ENCODE measurements around the gene IGSF23.

IGSF23 gene

DNA sequence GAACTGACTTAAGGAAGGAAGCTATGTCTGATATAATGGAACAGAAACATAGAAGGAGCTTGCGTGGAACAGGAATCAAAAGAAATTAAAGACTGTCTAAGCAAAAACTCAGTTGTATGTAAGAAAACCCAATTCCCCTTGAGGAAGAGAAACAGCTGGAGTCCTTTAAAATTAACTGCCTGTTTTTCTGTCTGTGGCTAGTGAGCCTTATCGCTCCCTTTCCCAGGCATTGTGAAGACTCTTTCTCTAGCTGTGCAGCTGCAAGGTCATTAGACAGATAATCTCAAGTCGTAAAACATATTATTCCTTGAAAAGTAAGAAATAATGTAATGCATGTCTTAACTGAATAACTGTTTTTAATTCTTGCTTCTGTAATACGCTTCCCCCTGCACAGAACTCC lies 39.7 kb upstream of the IGSF23 start:
- Histone ChIP-seq H3K4me3 (ENCODE audit: low read length in 2 of 2) (no peak overlapping the region), H2AK5ac (ENCODE audit: low read depth, low read length) (no peak overlapping the region)
- WGBS, 2 donors (ENCODE audit: extremely low coverage in 2 of 2, insufficient read length in 2 of 2, insufficient replicate concordance in 1 of 2) = no CpG with 5 or more reads among the region's 4 CpGs

GRCh38 chr19:44574186-44574950 lies 39.0 kb upstream of the IGSF23 start:
- no peak overlapping the region for H2BK15ac ChIP-seq (ENCODE audit: low read length)
- H3K4me1 ChIP-seq (ENCODE audit: control insufficient read depth in 2 of 2, insufficient read depth in 1 of 2, low read depth in 1 of 2, low read length in 2 of 2) = peaks cover 0 to 3% of the 10 kb centered on the region in 2 donors
- H3K4me2 ChIP-seq (ENCODE audit: insufficient read depth, low read length, poor library complexity, severe bottlenecking) = no peak overlapping the region
- WGBS, 2 donors (ENCODE audit: extremely low coverage in 2 of 2, insufficient read length in 2 of 2, insufficient replicate concordance in 1 of 2) = no CpG with 5 or more reads among the region's 8 CpGs
- H3K4ac ChIP-seq (ENCODE audit: low read length) = no peak overlapping the region
- H3K36me3 ChIP-seq (replicated peaks in 1 of 2; ENCODE audit: control insufficient read depth in 2 of 2, insufficient read depth in 2 of 2, low read length in 2 of 2) = no peaks in the 10 kb centered on the region
- no peak overlapping the region for H4K91ac ChIP-seq (ENCODE audit: low read depth, low read length, poor library complexity)
- H4K8ac ChIP-seq (ENCODE audit: low read depth, low read length) = no peak overlapping the region
- H3K9me3 ChIP-seq (replicated peaks in 1 of 2; ENCODE audit: control insufficient read depth in 2 of 2, insufficient read depth in 1 of 2, low read depth in 1 of 2, low read length in 2 of 2) = no peaks in the 10 kb centered on the region
- no peak overlapping the region for H3K23ac ChIP-seq (ENCODE audit: low read depth, low read length, poor library complexity)
- no peak overlapping the region for H2BK5ac ChIP-seq (ENCODE audit: low read length)
- H3K18ac ChIP-seq (ENCODE audit: low read length) = no peak overlapping the region
- no peaks in the 10 kb centered on the region for H3K79me1 ChIP-seq (ENCODE audit: low read depth, low read length)
- H2BK12ac ChIP-seq (ENCODE audit: low read length) = no peak overlapping the region
- no peak overlapping the region for H3K14ac ChIP-seq (ENCODE audit: low read length)
- no peaks in the 10 kb centered on the region for H3K27me3 ChIP-seq (ENCODE audit: control insufficient read depth in 3 of 3, insufficient read depth in 3 of 3, low read depth in 1 of 3, low read length in 3 of 3)
- H3K9ac ChIP-seq (ENCODE audit: low read depth, low read length, poor library complexity) = no peak overlapping the region
- no peak overlapping the region for H2BK120ac ChIP-seq (ENCODE audit: low read depth, low read length)
- no peak overlapping the region for H2AFZ ChIP-seq (ENCODE audit: low read length)
- no peak for DNase-seq (ENCODE audit: low spot score)
- no peak overlapping the region for H3K27ac ChIP-seq (replicated peaks; ENCODE audit: low read length)
- H2AK5ac ChIP-seq (ENCODE audit: low read depth, low read length) = no peak overlapping the region
- H3K4me3 ChIP-seq (ENCODE audit: low read length in 2 of 2) = no peak overlapping the region

More for the DNA sequence above, 39.7 kb upstream of the IGSF23 start:
- no peak overlapping the region for H3K4ac ChIP-seq (ENCODE audit: low read length)
- H3K79me1 ChIP-seq (ENCODE audit: low read depth, low read length) = no peaks in the 10 kb centered on the region
- H4K8ac ChIP-seq (ENCODE audit: low read depth, low read length) = no peak overlapping the region
- H3K4me1 ChIP-seq (ENCODE audit: control insufficient read depth in 2 of 2, insufficient read depth in 1 of 2, low read depth in 1 of 2, low read length in 2 of 2) = peaks cover 0 to 3% of the 10 kb centered on the region in 2 donors
- no peak overlapping the region for H3K14ac ChIP-seq (ENCODE audit: low read length)
- H2BK5ac ChIP-seq (ENCODE audit: low read length) = no peak overlapping the region
- no peak overlapping the region for H2BK12ac ChIP-seq (ENCODE audit: low read length)
- H3K18ac ChIP-seq (ENCODE audit: low read length) = no peak overlapping the region
- H3K27me3 ChIP-seq (ENCODE audit: control insufficient read depth in 3 of 3, insufficient read depth in 3 of 3, low read depth in 1 of 3, low read length in 3 of 3) = no peaks in the 10 kb centered on the region
- H3K36me3 ChIP-seq (replicated peaks in 1 of 2; ENCODE audit: control insufficient read depth in 2 of 2, insufficient read depth in 2 of 2, low read length in 2 of 2) = no peaks in the 10 kb centered on the region
- no peak overlapping the region for H2BK15ac ChIP-seq (ENCODE audit: low read length)
- no peak overlapping the region for H3K9ac ChIP-seq (ENCODE audit: low read depth, low read length, poor library complexity)
- H3K4me2 ChIP-seq (ENCODE audit: insufficient read depth, low read length, poor library complexity, severe bottlenecking) = no peak overlapping the region
- no peaks in the 10 kb centered on the region for H3K9me3 ChIP-seq (replicated peaks in 1 of 2; ENCODE audit: control insufficient read depth in 2 of 2, insufficient read depth in 1 of 2, low read depth in 1 of 2, low read length in 2 of 2)
- DNase-seq (ENCODE audit: low spot score) = no peak
- H3K23ac ChIP-seq (ENCODE audit: low read depth, low read length, poor library complexity) = no peak overlapping the region
- H4K91ac ChIP-seq (ENCODE audit: low read depth, low read length, poor library complexity) = no peak overlapping the region
- no peak overlapping the region for H3K27ac ChIP-seq (replicated peaks; ENCODE audit: low read length)
- no peak overlapping the region for H2BK120ac ChIP-seq (ENCODE audit: low read depth, low read length)
- no peak overlapping the region for H2AFZ ChIP-seq (ENCODE audit: low read length)

DNA sequence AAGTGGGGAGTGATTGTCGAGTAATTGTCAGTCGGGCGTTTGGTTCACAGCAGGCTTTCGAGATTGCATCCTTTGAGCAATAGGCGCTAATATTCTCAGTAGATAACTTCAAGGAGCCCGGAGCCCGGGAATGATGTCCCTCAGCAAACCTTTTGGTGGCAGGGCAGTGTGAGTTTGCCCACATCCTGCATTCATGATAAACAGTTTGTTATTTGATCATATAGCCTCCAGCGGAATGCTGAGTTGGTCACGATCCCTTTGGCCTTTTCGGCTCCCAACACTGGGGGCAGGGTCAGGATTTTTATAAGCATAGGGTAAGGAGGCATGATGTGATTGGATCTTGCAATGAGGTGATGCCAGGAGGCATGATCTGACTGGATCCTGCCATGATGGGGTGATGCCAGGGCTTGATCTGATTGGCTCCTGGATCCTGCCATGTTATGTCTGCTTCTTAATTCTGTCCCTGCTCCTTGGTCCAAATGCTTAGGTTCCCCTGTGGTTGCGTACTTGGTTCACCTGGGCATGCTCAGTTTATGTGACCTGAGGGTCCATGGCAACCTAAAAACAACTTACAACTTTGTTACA lies 38.2 kb upstream of the IGSF23 start:
- no peak overlapping the region for H2AK5ac ChIP-seq (ENCODE audit: low read depth, low read length)
- no peak overlapping the region for H2BK5ac ChIP-seq (ENCODE audit: low read length)
- H4K91ac ChIP-seq (ENCODE audit: low read depth, low read length, poor library complexity) = no peak overlapping the region
- peaks cover 0 to 4% of the 10 kb centered on the region in 2 donors for H3K9me3 ChIP-seq (replicated peaks in 1 of 2; ENCODE audit: control insufficient read depth in 2 of 2, insufficient read depth in 1 of 2, low read depth in 1 of 2, low read length in 2 of 2)
- no peak overlapping the region for H3K23ac ChIP-seq (ENCODE audit: low read depth, low read length, poor library complexity)
- H4K8ac ChIP-seq (ENCODE audit: low read depth, low read length) = no peak overlapping the region
- H3K9ac ChIP-seq (ENCODE audit: low read depth, low read length, poor library complexity) = no peak overlapping the region
- H3K4ac ChIP-seq (ENCODE audit: low read length) = no peak overlapping the region
- H3K14ac ChIP-seq (ENCODE audit: low read length) = no peak overlapping the region
- no peaks in the 10 kb centered on the region for H3K79me1 ChIP-seq (ENCODE audit: low read depth, low read length)
- H2BK120ac ChIP-seq (ENCODE audit: low read depth, low read length) = no peak overlapping the region
- no peak overlapping the region for H2AFZ ChIP-seq (ENCODE audit: low read length)
- H3K18ac ChIP-seq (ENCODE audit: low read length) = no peak overlapping the region
- H2BK15ac ChIP-seq (ENCODE audit: low read length) = no peak overlapping the region
- H3K4me1 ChIP-seq (ENCODE audit: control insufficient read depth in 2 of 2, insufficient read depth in 1 of 2, low read depth in 1 of 2, low read length in 2 of 2) = peaks cover 0 to 3% of the 10 kb centered on the region in 2 donors
- DNase-seq (ENCODE audit: low spot score) = no peak
- no peak overlapping the region for H3K4me2 ChIP-seq (ENCODE audit: insufficient read depth, low read length, poor library complexity, severe bottlenecking)
- H3K27ac ChIP-seq (replicated peaks; ENCODE audit: low read length) = no peak overlapping the region
- no peaks in the 10 kb centered on the region for H3K36me3 ChIP-seq (replicated peaks in 1 of 2; ENCODE audit: control insufficient read depth in 2 of 2, insufficient read depth in 2 of 2, low read length in 2 of 2)
- H3K4me3 ChIP-seq (ENCODE audit: low read length in 2 of 2) = no peak overlapping the region
- no peak overlapping the region for H2BK12ac ChIP-seq (ENCODE audit: low read length)
- WGBS, 2 donors (ENCODE audit: extremely low coverage in 2 of 2, insufficient read length in 2 of 2, insufficient replicate concordance in 1 of 2) = no CpG with 5 or more reads among the region's 11 CpGs
- H3K27me3 ChIP-seq (ENCODE audit: control insufficient read depth in 3 of 3, insufficient read depth in 3 of 3, low read depth in 1 of 3, low read length in 3 of 3) = no peaks in the 10 kb centered on the region

GRCh38 chr19:44576843-44577565 lies 36.4 kb upstream of the IGSF23 start:
- Histone ChIP-seq H4K8ac (ENCODE audit: low read depth, low read length) (no peak overlapping the region), H2AK5ac (ENCODE audit: low read depth, low read length) (no peak overlapping the region), H3K4me3 (ENCODE audit: low read length in 2 of 2) (no peak overlapping the region), H4K91ac (ENCODE audit: low read depth, low read length, poor library complexity) (no peak overlapping the region), H3K14ac (ENCODE audit: low read length) (no peak overlapping the region), H2BK120ac (ENCODE audit: low read depth, low read length) (no peak overlapping the region), H3K27ac (replicated peaks; ENCODE audit: low read length) (no peak overlapping the region), H3K9me3 (replicated peaks in 1 of 2; ENCODE audit: control insufficient read depth in 2 of 2, insufficient read depth in 1 of 2, low read depth in 1 of 2, low read length in 2 of 2) (peaks cover 0 to 4% of the 10 kb centered on the region in 2 donors), H3K36me3 (replicated peaks in 1 of 2; ENCODE audit: control insufficient read depth in 2 of 2, insufficient read depth in 2 of 2, low read length in 2 of 2) (no peaks in the 10 kb centered on the region), H3K23ac (ENCODE audit: low read depth, low read length, poor library complexity) (no peak overlapping the region), H3K18ac (ENCODE audit: low read length) (no peak overlapping the region), H3K79me1 (ENCODE audit: low read depth, low read length) (no peaks in the 10 kb centered on the region), H3K4me1 (ENCODE audit: control insufficient read depth in 2 of 2, insufficient read depth in 1 of 2, low read depth in 1 of 2, low read length in 2 of 2) (peaks cover 0 to 3% of the 10 kb centered on the region in 2 donors), H2BK12ac (ENCODE audit: low read length) (no peak overlapping the region), H3K4ac (ENCODE audit: low read length) (no peak overlapping the region), H2AFZ (ENCODE audit: low read length) (no peak overlapping the region), H3K27me3 (ENCODE audit: control insufficient read depth in 3 of 3, insufficient read depth in 3 of 3, low read depth in 1 of 3, low read length in 3 of 3) (no peaks in the 10 kb centered on the region), H3K4me2 (ENCODE audit: insufficient read depth, low read length, poor library complexity, severe bottlenecking) (no peak overlapping the region), H2BK5ac (ENCODE audit: low read length) (no peak overlapping the region), H2BK15ac (ENCODE audit: low read length) (no peak overlapping the region), H3K9ac (ENCODE audit: low read depth, low read length, poor library complexity) (no peak overlapping the region)
- no CpG with 5 or more reads among the region's 8 CpGs for WGBS, 2 donors (ENCODE audit: extremely low coverage in 2 of 2, insufficient read length in 2 of 2, insufficient replicate concordance in 1 of 2)
- no peak for DNase-seq (ENCODE audit: low spot score)
